ENCODE results near the gene ERC1.

GRCh38 chr12:1523046-1523445 is 532.0 kb downstream of the ERC1 start:
- TF ChIP-seq CTCF (IDR thresholded peaks at IDR 0.05) (no peak), POLR2AphosphoS5 (IDR thresholded peaks at IDR 0.05; ENCODE audit: insufficient read depth in 1 of 2, low read depth in 1 of 2) (no peak), POLR2A (IDR thresholded peaks at IDR 0.05) (no peak)

All from vagina (tissue), 2 donors.